ENCODE data around the gene SLC16A7. TPM values are rescaled to one million over a fixed set of nuclear protein-coding genes. Genes with fewer than 3 reads are reported as not detected.

The SLC16A7 gene
- total RNA-seq, 1 donor from 2014 or later, result 11.2 TPM

- Mint-ChIP-seq H3K27ac (ENCODE audit: unreplicated experiment) (no peak overlapping the region), H3K36me3 (ENCODE audit: unreplicated experiment) (no peaks in the 10 kb centered on the region), H3K4me1 (ENCODE audit: low read depth, unreplicated experiment) (no peaks in the 10 kb centered on the region), H3K27me3 (ENCODE audit: unreplicated experiment) (no peaks in the 10 kb centered on the region), H3K4me3 (ENCODE audit: unreplicated experiment) (no peak overlapping the region), H3K9me3 (ENCODE audit: unreplicated experiment) (no peaks in the 10 kb centered on the region)
- TF ChIP-seq, protein P1, sequence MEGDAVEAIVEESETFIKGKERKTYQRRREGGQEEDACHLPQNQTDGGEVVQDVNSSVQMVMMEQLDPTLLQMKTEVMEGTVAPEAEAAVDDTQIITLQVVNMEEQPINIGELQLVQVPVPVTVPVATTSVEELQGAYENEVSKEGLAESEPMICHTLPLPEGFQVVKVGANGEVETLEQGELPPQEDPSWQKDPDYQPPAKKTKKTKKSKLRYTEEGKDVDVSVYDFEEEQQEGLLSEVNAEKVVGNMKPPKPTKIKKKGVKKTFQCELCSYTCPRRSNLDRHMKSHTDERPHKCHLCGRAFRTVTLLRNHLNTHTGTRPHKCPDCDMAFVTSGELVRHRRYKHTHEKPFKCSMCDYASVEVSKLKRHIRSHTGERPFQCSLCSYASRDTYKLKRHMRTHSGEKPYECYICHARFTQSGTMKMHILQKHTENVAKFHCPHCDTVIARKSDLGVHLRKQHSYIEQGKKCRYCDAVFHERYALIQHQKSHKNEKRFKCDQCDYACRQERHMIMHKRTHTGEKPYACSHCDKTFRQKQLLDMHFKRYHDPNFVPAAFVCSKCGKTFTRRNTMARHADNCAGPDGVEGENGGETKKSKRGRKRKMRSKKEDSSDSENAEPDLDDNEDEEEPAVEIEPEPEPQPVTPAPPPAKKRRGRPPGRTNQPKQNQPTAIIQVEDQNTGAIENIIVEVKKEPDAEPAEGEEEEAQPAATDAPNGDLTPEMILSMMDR (IDR thresholded peaks at IDR 0.05; ENCODE audit: partially characterized antibody, unreplicated experiment), result no peak
- no peak for DNase-seq
Observed at GRCh38 chr12:59575826-59576225, 20.0 kb upstream of the SLC16A7 start.

DNA sequence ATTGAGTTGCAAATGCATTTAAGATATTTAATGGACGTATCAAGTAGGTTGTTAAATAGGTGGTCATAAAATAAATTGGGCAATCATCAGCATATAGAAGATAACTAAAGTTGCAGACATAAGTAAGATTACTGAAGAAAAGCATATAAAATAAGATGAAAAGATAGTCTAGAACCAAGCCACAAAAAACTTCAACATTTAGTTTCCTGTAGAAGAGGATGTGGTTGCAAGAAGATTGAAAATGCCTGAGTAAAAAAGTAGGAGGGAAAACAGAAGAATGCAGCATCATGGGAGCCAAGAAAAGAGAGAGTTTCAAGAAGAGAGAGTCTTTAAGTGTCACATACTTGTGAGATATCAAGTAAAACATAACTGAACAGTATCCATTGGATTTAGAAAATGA lies 17.6 kb upstream of the SLC16A7 start:
- H3K36me3 Mint-ChIP-seq (ENCODE audit: unreplicated experiment), result no peaks in the 10 kb centered on the region
- no peaks in the 10 kb centered on the region for H3K4me1 Mint-ChIP-seq (ENCODE audit: low read depth, unreplicated experiment)
- no peaks in the 10 kb centered on the region for H3K9me3 Mint-ChIP-seq (ENCODE audit: unreplicated experiment)
- DNase-seq, result no peak
- H3K27me3 Mint-ChIP-seq (ENCODE audit: unreplicated experiment), result no peaks in the 10 kb centered on the region
- no peak overlapping the region for H3K4me3 Mint-ChIP-seq (ENCODE audit: unreplicated experiment)
- H3K27ac Mint-ChIP-seq (ENCODE audit: unreplicated experiment), result no peak overlapping the region
- TF ChIP-seq, protein P1 (IDR thresholded peaks at IDR 0.05; ENCODE audit: partially characterized antibody, unreplicated experiment), result no peak

DNA sequence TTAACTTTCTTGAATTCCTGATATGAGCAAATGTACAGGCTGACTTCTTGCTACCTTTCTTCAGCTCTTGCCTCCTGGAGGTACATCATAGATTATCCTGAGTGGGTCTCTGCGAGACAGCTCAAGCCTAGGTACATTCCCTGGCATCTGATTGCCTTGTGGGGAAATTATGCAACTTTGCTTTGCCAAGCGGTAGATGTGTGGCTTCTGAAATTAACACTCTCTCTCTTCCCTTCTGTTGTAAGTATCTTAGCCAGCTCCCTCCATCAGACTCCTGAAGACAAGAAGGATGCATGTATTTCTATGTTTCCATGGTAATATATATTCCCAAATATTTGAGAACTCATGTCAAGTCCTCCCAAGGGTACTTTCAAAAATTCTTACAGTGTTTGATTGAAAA lies 16.2 kb upstream of the SLC16A7 start:
- H3K9me3 Mint-ChIP-seq (ENCODE audit: unreplicated experiment), result no peaks in the 10 kb centered on the region

GRCh38 chr12:59580050-59580449 lies 15.8 kb upstream of the SLC16A7 start:
- H3K27ac Mint-ChIP-seq (ENCODE audit: unreplicated experiment), result no peak overlapping the region
- H3K4me3 Mint-ChIP-seq (ENCODE audit: unreplicated experiment), result no peak overlapping the region
- no peaks in the 10 kb centered on the region for H3K36me3 Mint-ChIP-seq (ENCODE audit: unreplicated experiment)
- TF ChIP-seq, protein P1 (IDR thresholded peaks at IDR 0.05; ENCODE audit: partially characterized antibody, unreplicated experiment), result no peak
- no peak for DNase-seq
- H3K4me1 Mint-ChIP-seq (ENCODE audit: low read depth, unreplicated experiment), result no peaks in the 10 kb centered on the region
- H3K9me3 Mint-ChIP-seq (ENCODE audit: unreplicated experiment), result no peaks in the 10 kb centered on the region
- H3K27me3 Mint-ChIP-seq (ENCODE audit: unreplicated experiment), result no peaks in the 10 kb centered on the region

More for the DNA sequence above, 16.2 kb upstream of the SLC16A7 start:
- TF ChIP-seq, protein P1 (IDR thresholded peaks at IDR 0.05; ENCODE audit: partially characterized antibody, unreplicated experiment), result no peak
- no peak for DNase-seq
- H3K4me3 Mint-ChIP-seq (ENCODE audit: unreplicated experiment), result no peak overlapping the region
- no peaks in the 10 kb centered on the region for H3K36me3 Mint-ChIP-seq (ENCODE audit: unreplicated experiment)
- no peak overlapping the region for H3K27ac Mint-ChIP-seq (ENCODE audit: unreplicated experiment)
- no peaks in the 10 kb centered on the region for H3K4me1 Mint-ChIP-seq (ENCODE audit: low read depth, unreplicated experiment)
- H3K27me3 Mint-ChIP-seq (ENCODE audit: unreplicated experiment), result no peaks in the 10 kb centered on the region

DNA sequence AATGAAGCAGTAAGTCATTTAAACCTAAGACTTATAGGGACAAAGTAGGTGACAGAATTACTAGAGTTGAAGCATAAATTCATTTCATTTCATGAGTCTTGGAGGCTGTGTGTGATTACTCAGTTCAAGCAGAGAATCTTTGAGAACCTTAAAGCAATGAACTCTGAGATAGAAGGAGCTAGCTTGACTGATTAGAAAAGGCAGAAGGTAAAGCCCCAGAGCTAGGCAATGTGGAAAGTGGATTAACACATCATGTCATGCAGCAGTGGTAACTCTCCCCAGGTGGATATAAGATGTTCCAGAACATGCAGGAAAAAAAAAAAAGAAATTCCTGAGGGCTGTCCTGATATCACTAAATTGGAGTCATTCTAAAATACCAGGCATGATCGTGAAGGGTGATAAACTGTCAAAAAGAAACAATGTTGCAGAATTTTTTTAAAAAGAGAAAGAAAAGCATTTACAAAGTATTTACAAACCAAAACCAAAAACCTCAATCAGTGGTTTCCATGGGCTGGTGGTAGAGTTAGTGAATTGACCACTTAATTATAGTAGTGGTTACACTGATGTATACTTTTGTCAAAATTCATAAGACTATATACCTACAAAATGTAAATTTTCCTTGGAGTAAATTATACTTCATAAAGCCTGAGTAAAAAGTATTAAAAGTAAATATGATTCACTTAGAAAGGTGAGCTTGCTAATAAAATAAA lies 12.7 kb upstream of the SLC16A7 start:
- Mint-ChIP-seq H3K27me3 (ENCODE audit: unreplicated experiment) (no peaks in the 10 kb centered on the region), H3K36me3 (ENCODE audit: unreplicated experiment) (no peaks in the 10 kb centered on the region), H3K9me3 (ENCODE audit: unreplicated experiment) (no peaks in the 10 kb centered on the region), H3K27ac (ENCODE audit: unreplicated experiment) (no peak overlapping the region), H3K4me3 (ENCODE audit: unreplicated experiment) (no peak overlapping the region), H3K4me1 (ENCODE audit: low read depth, unreplicated experiment) (no peaks in the 10 kb centered on the region)
- TF ChIP-seq, protein P1 (IDR thresholded peaks at IDR 0.05; ENCODE audit: partially characterized antibody, unreplicated experiment), result no peak
- no peak for DNase-seq
